HUES6 (cell line): ENCODE data around the gene IQGAP2.

Source experiments
- H3K27ac ChIP-seq: 2 replicates; pipeline ENCODE4 v1.7.0; 2013; ENCODE audit warnings: low read depth, mild to moderate bottlenecking, low read length, inconsistent platforms
- H3K27me3 ChIP-seq: 2 replicates; pipeline ENCODE4 v1.6.1; 2013; ENCODE audit warnings: low read length; ENCODE audit not compliant: control insufficient read depth, insufficient read depth
- H3K36me3 ChIP-seq: 2 replicates; pipeline ENCODE4 v1.6.1; 2013; ENCODE audit warnings: low read length; ENCODE audit not compliant: control insufficient read depth, insufficient read depth
- H3K4me1 ChIP-seq: 2 replicates; pipeline ENCODE4 v1.6.1; 2013; ENCODE audit warnings: low read length; ENCODE audit not compliant: control insufficient read depth, insufficient read depth
- H3K4me3 ChIP-seq: 2 replicates; pipeline ENCODE4 v1.5.1; 2013; ENCODE audit warnings: low read depth, low read length
- H3K9ac ChIP-seq: one replicate; pipeline ENCODE4 v1.6.1; 2013; ENCODE audit warnings: mild to moderate bottlenecking, low read length
- H3K9me3 ChIP-seq: 2 replicates; pipeline ENCODE4 v1.6.1; 2013; ENCODE audit warnings: low read depth, low read length; ENCODE audit not compliant: control insufficient read depth, insufficient read depth

Gene IQGAP2

GRCh38 chr5:76615759-76616158, 212.7 kb downstream of the IQGAP2 start:
- Histone ChIP-seq H3K36me3 (peaks cover 12% of the 10 kb centered on the region; the same call in 1 of the 2 replicates), H3K27ac (no peak overlapping the region), H3K9me3 (no peaks in the 10 kb centered on the region), H3K4me3 (no peak overlapping the region), H3K4me1 (no peaks in the 10 kb centered on the region), H3K9ac (no peak overlapping the region), H3K27me3 (no peaks in the 10 kb centered on the region)

GRCh38 chr5:76616206-76616605, 213.1 kb downstream of the IQGAP2 start:
- no peaks in the 10 kb centered on the region for H3K9me3 ChIP-seq
- H3K27ac ChIP-seq, result no peak overlapping the region
- no peak overlapping the region for H3K9ac ChIP-seq
- peaks cover 10% of the 10 kb centered on the region; the same call in 1 of the 2 replicates for H3K36me3 ChIP-seq
- no peak overlapping the region for H3K4me3 ChIP-seq
- no peaks in the 10 kb centered on the region for H3K27me3 ChIP-seq
- no peaks in the 10 kb centered on the region for H3K4me1 ChIP-seq

- no peaks in the 10 kb centered on the region for H3K9me3 ChIP-seq
- no peak overlapping the region for H3K4me3 ChIP-seq
- H3K4me1 ChIP-seq, result peaks cover 5% of the 10 kb centered on the region; the same call in 1 of the 2 replicates
- peaks cover 3% of the 10 kb centered on the region; the same call in 1 of the 2 replicates for H3K36me3 ChIP-seq
- no peak overlapping the region for H3K9ac ChIP-seq
- H3K27me3 ChIP-seq, result no peaks in the 10 kb centered on the region
- H3K27ac ChIP-seq, result no peak overlapping the region
Observed at GRCh38 chr5:76617229-76617628, 214.1 kb downstream of the IQGAP2 start.

- Histone ChIP-seq H3K9ac (no peak overlapping the region), H3K36me3 (peaks cover 3% of the 10 kb centered on the region; the same call in 1 of the 2 replicates), H3K9me3 (no peaks in the 10 kb centered on the region), H3K4me1 (peaks cover 5% of the 10 kb centered on the region; the same call in 1 of the 2 replicates), H3K27ac (no peak overlapping the region), H3K27me3 (no peaks in the 10 kb centered on the region), H3K4me3 (no peak overlapping the region)
Observed at GRCh38 chr5:76617675-76618074, 214.6 kb downstream of the IQGAP2 start.

- Histone ChIP-seq H3K27ac (no peak overlapping the region), H3K9me3 (no peaks in the 10 kb centered on the region), H3K4me3 (no peak overlapping the region), H3K36me3 (no peaks in the 10 kb centered on the region), H3K9ac (no peak overlapping the region), H3K4me1 (peaks cover 7% of the 10 kb centered on the region), H3K27me3 (no peaks in the 10 kb centered on the region)
Observed at GRCh38 chr5:76620166-76620565, 217.1 kb downstream of the IQGAP2 start.

GRCh38 chr5:76622076-76622475, 219.0 kb downstream of the IQGAP2 start:
- Histone ChIP-seq H3K9me3 (no peaks in the 10 kb centered on the region), H3K9ac (no peak overlapping the region), H3K4me1 (peaks cover 8% of the 10 kb centered on the region), H3K4me3 (no peak overlapping the region), H3K27me3 (no peaks in the 10 kb centered on the region), H3K27ac (no peak overlapping the region), H3K36me3 (no peaks in the 10 kb centered on the region)

- Histone ChIP-seq H3K4me1 (peaks cover 8% of the 10 kb centered on the region), H3K27me3 (no peaks in the 10 kb centered on the region), H3K9ac (no peak within 1 kb of the TSS), H3K4me3 (no peak within 1 kb of the TSS), H3K9me3 (no peaks in the 10 kb centered on the region), H3K27ac (no peak within 1 kb of the TSS), H3K36me3 (no peaks in the 10 kb centered on the region)
Observed at GRCh38 chr5:76622973-76623596, 220.0 kb downstream of the IQGAP2 start, which contains the start of gene F2RL2. TSS of gene F2RL2 (minus strand) at chr5:76623403. CDS start at chr5:76623230, 173 bp downstream.

GRCh38 chr5:76625087-76625815, 222.2 kb downstream of the IQGAP2 start:
- Histone ChIP-seq H3K27ac (no peak overlapping the region), H3K4me3 (no peak overlapping the region), H3K9ac (no peak overlapping the region), H3K4me1 (peaks cover 8% of the 10 kb centered on the region), H3K36me3 (no peaks in the 10 kb centered on the region), H3K9me3 (no peaks in the 10 kb centered on the region), H3K27me3 (no peaks in the 10 kb centered on the region)

- no peaks in the 10 kb centered on the region for H3K9me3 ChIP-seq
- no peak overlapping the region for H3K9ac ChIP-seq
- no peak overlapping the region for H3K27ac ChIP-seq
- no peaks in the 10 kb centered on the region for H3K27me3 ChIP-seq
- peaks cover 7% of the 10 kb centered on the region for H3K4me1 ChIP-seq
- H3K4me3 ChIP-seq, result no peak overlapping the region
- no peaks in the 10 kb centered on the region for H3K36me3 ChIP-seq
Observed at GRCh38 chr5:76626738-76627137, 223.7 kb downstream of the IQGAP2 start.

- Histone ChIP-seq H3K27me3 (no peaks in the 10 kb centered on the region), H3K9ac (no peak overlapping the region), H3K36me3 (no peaks in the 10 kb centered on the region), H3K4me1 (peaks cover 5% of the 10 kb centered on the region; the same call in 1 of the 2 replicates), H3K9me3 (no peaks in the 10 kb centered on the region), H3K4me3 (no peak overlapping the region), H3K27ac (no peak overlapping the region)
Observed at GRCh38 chr5:76634661-76635060, 231.6 kb downstream of the IQGAP2 start.

- no peak overlapping the region for H3K4me3 ChIP-seq
- no peak overlapping the region for H3K27ac ChIP-seq
- no peaks in the 10 kb centered on the region for H3K27me3 ChIP-seq
- peaks cover 2% of the 10 kb centered on the region; the same call in 1 of the 2 replicates for H3K36me3 ChIP-seq
- H3K9me3 ChIP-seq, result no peaks in the 10 kb centered on the region
- H3K4me1 ChIP-seq, result peaks cover 5% of the 10 kb centered on the region; the same call in 1 of the 2 replicates
- no peak overlapping the region for H3K9ac ChIP-seq
Observed at GRCh38 chr5:76637490-76637889, 234.4 kb downstream of the IQGAP2 start.
